NCI-H1417 treated with DMSO at 0.1 percent for 48 hours (cell line): ENCODE data around the gene C7orf33.
"Not testable (repeated sequence)": the region's sequence is repeated elsewhere in the genome, so short reads cannot be mapped to it uniquely, and the experiment has no call there.

Source experiments
- DNase-seq: peaks from one replicate; lab custom pipeline; 2025; lab: John Stamatoyannopoulos, UW

Gene C7orf33

GRCh38 chr7:148590471-148590870 lies at the start of gene C7orf33:
Gene C7orf33 (plus strand): TSS chr7:148590766. CDS start chr7:148590926, 160 bp downstream.
- peak; percentile 70 for DNase-seq

- no peak for DNase-seq
Measured at GRCh38 chr7:148541891-148542504, 48.6 kb upstream of the C7orf33 start.

- no peak for DNase-seq
Measured at GRCh38 chr7:148543302-148543701, 47.3 kb upstream of the C7orf33 start.

GRCh38 chr7:148545172-148545571 lies 45.4 kb upstream of the C7orf33 start:
- DNase-seq: no peak

GRCh38 chr7:148545932-148546331 lies 44.6 kb upstream of the C7orf33 start:
- no peak for DNase-seq

GRCh38 chr7:148546857-148547256 lies 43.7 kb upstream of the C7orf33 start:
- DNase-seq: no peak

- DNase-seq: no peak
Measured at GRCh38 chr7:148547951-148548350, 42.6 kb upstream of the C7orf33 start.

GRCh38 chr7:148553979-148554378 lies 36.6 kb upstream of the C7orf33 start:
- DNase-seq: no peak

GRCh38 chr7:148556892-148557291 lies 33.7 kb upstream of the C7orf33 start:
- no peak for DNase-seq

GRCh38 chr7:148558914-148559313 lies 31.7 kb upstream of the C7orf33 start:
- DNase-seq: no peak

- DNase-seq: no peak
Measured at GRCh38 chr7:148561099-148561498, 29.5 kb upstream of the C7orf33 start.

- no peak for DNase-seq
Measured at GRCh38 chr7:148563583-148564274, 26.8 kb upstream of the C7orf33 start.

- not testable (repeated sequence) for DNase-seq
Measured at GRCh38 chr7:148564275-148564951, 26.2 kb upstream of the C7orf33 start.

GRCh38 chr7:148566736-148567135 lies 23.8 kb upstream of the C7orf33 start:
- DNase-seq: no peak

GRCh38 chr7:148567524-148567923 lies 23.0 kb upstream of the C7orf33 start:
- no peak for DNase-seq

- DNase-seq: no peak
Measured at GRCh38 chr7:148570510-148570909, 20.1 kb upstream of the C7orf33 start.

GRCh38 chr7:148570973-148571372 lies 19.6 kb upstream of the C7orf33 start:
- DNase-seq: not testable (repeated sequence)

GRCh38 chr7:148571381-148571780 lies 19.2 kb upstream of the C7orf33 start:
- DNase-seq: no peak

GRCh38 chr7:148572067-148572522 lies 18.5 kb upstream of the C7orf33 start:
- DNase-seq: no peak

GRCh38 chr7:148573581-148573980 lies 17.0 kb upstream of the C7orf33 start:
- DNase-seq: not testable (repeated sequence)

- DNase-seq: peak; percentile 35
Measured at GRCh38 chr7:148575640-148576411, 14.7 kb upstream of the C7orf33 start.

- no peak for DNase-seq
Measured at GRCh38 chr7:148579366-148579765, 11.2 kb upstream of the C7orf33 start.
